HepG2 (cell line): ENCODE data around the gene CNPY4. TPM values are rescaled to one million over a fixed set of nuclear protein-coding genes. Genes with fewer than 3 reads are reported as not detected.

ENCODE experiments used
- CBX1 ChIP-seq: IDR thresholded peaks from one replicate; pipeline ENCODE4 v1.6.1; 2016; ENCODE audit warnings: antibody characterized with exemption, low read depth
- FOXC1 ChIP-seq: sonication (generic); formaldehyde crosslinking; IDR thresholded peaks from 2 replicates; pipeline ENCODE4 v1.8.0; 2022; ENCODE audit warnings: mild to moderate bottlenecking, missing genetic modification reagents, borderline replicate concordance
- HDAC1 ChIP-seq: sonication (generic); formaldehyde crosslinking; IDR thresholded peaks from 2 replicates; pipeline ENCODE4 v1.5.1; 2020; ENCODE audit warnings: mild to moderate bottlenecking, missing genetic modification reagents
- KLF6 ChIP-seq: IDR thresholded peaks from 2 replicates; pipeline ENCODE4 v1.8.0; 2016; ENCODE audit warnings: missing biosample characterization, missing genetic modification reagents
- MLLT10 ChIP-seq: sonication (generic); formaldehyde crosslinking; IDR thresholded peaks from 2 replicates; pipeline ENCODE4 v1.4.0; 2020; ENCODE audit warnings: missing genetic modification reagents
- POLR2G ChIP-seq: fragments of 200-400 bp; formaldehyde crosslinking; IDR thresholded peaks from 2 replicates; pipeline ENCODE4 v1.6.1; 2018; ENCODE audit warnings: mild to moderate bottlenecking, low read depth, low read length, moderate library complexity
- RFX1 ChIP-seq: fragments of 450-650 bp; IDR thresholded peaks from 2 replicates; pipeline ENCODE4 v1.6.1; 2017
- SOX13 ChIP-seq, 3 experiments: fragments of 450-650 bp in 1 of 3; sonication (generic) in 1 of 3; formaldehyde crosslinking in 1 of 3; IDR thresholded peaks in 2 of 3; conservative IDR thresholded peaks in 1 of 3; 2 replicates each; pipeline versions ENCODE4 v1.5.0 to v1.6.1; 2016 to 2020; ENCODE audit warnings: antibody characterized with exemption in 1 of 3, mild to moderate bottlenecking in 1 of 3, missing compliant biosample characterization in 1 of 3, missing genetic modification reagents in 1 of 3, moderate library complexity in 1 of 3
- SP2 ChIP-seq: sonication (generic); formaldehyde crosslinking; IDR thresholded peaks from 2 replicates; pipeline ENCODE4 v1.5.1; 2020; ENCODE audit warnings: mild to moderate bottlenecking, missing genetic modification reagents
- TARDBP ChIP-seq: sonication (generic); formaldehyde crosslinking; IDR thresholded peaks from 2 replicates; pipeline ENCODE4 v1.8.0; 2022; ENCODE audit warnings: mild to moderate bottlenecking, missing genetic modification reagents
- TCF7 ChIP-seq: sonication (generic); IDR thresholded peaks from 2 replicates; pipeline ENCODE4 v1.6.1; 2016; ENCODE audit warnings: antibody characterized with exemption, low read depth
- ZNF20 ChIP-seq: sonication (generic); formaldehyde crosslinking; IDR thresholded peaks from 2 replicates; pipeline ENCODE4 v1.4.0; 2020; ENCODE audit warnings: mild to moderate bottlenecking, moderate library complexity, missing genetic modification reagents
- ZNF225 ChIP-seq: sonication (generic); formaldehyde crosslinking; IDR thresholded peaks from 2 replicates; pipeline ENCODE4 v1.4.0; 2020; ENCODE audit warnings: mild to moderate bottlenecking, missing genetic modification reagents
- ZNF343 ChIP-seq: sonication (generic); formaldehyde crosslinking; IDR thresholded peaks from 2 replicates; pipeline ENCODE4 v1.4.0; 2020; ENCODE audit warnings: mild to moderate bottlenecking, missing genetic modification reagents
- ZNF557 ChIP-seq: sonication (generic); formaldehyde crosslinking; IDR thresholded peaks from 2 replicates; pipeline ENCODE4 v1.4.0; 2020; ENCODE audit warnings: missing genetic modification reagents
- ZNF615 ChIP-seq: sonication (generic); formaldehyde crosslinking; IDR thresholded peaks from 2 replicates; pipeline ENCODE4 v1.5.0; 2020; ENCODE audit warnings: mild to moderate bottlenecking, missing genetic modification reagents, borderline replicate concordance
- ZNF746 ChIP-seq: sonication (generic); formaldehyde crosslinking; IDR thresholded peaks from 2 replicates; pipeline ENCODE4 v1.8.0; 2022; ENCODE audit warnings: mild to moderate bottlenecking, missing genetic modification reagents
- ZNF883 ChIP-seq: sonication (generic); formaldehyde crosslinking; IDR thresholded peaks from 2 replicates; pipeline ENCODE4 v1.5.1; 2020; ENCODE audit warnings: mild to moderate bottlenecking, missing genetic modification reagents; ENCODE audit errors: not compliant biosample characterization
- ZSCAN30 ChIP-seq: sonication (generic); formaldehyde crosslinking; IDR thresholded peaks from 2 replicates; pipeline ENCODE4 v1.5.0; 2020; ENCODE audit warnings: mild to moderate bottlenecking, missing genetic modification reagents
- polyA plus RNA-seq, 8 experiments: library from polyadenylated mRNA; depleted of rRNA in 3 of 8; stranded (reverse) in 7 of 8; unstranded in 1 of 8; fragments of >200 nt; fragmentation: Illumina TruSeq in 4 of 8; extraction: Trizol in 4 of 8; gene quantifications; 2 replicates each; pipeline versions ENCODE4 v1.2.1 to v1.2.3, GENCODE V29; 2011 to 2016; ENCODE audit warnings: low read depth in 4 of 8, missing spikeins in 1 of 8, mixed read lengths in 1 of 8; ENCODE audit not compliant: insufficient read depth in 1 of 8
- total RNA-seq, 5 experiments: library from RNA; depleted of rRNA; stranded (reverse); fragments of >200 nt; fragmentation: Illumina TruSeq; extraction: Trizol; gene quantifications; 2 replicates each; pipeline ENCODE4 v1.2.3, GENCODE V29; 2016; ENCODE audit warnings: low read depth in 1 of 5
- TF ChIP-seq, protein P1 (sequence below): sonication (generic); formaldehyde crosslinking; IDR thresholded peaks from 2 replicates; pipeline ENCODE4 v1.4.0; 2020; ENCODE audit warnings: missing genetic modification reagents
- TF ChIP-seq, protein P2 (sequence below): sonication (generic); formaldehyde crosslinking; IDR thresholded peaks from 2 replicates; pipeline ENCODE4 v1.5.1; 2020; ENCODE audit warnings: missing genetic modification reagents, mild to moderate bottlenecking, borderline replicate concordance
- TF ChIP-seq, protein P3 (sequence below): sonication (generic); formaldehyde crosslinking; IDR thresholded peaks from 2 replicates; pipeline ENCODE4 v1.5.0; 2020; ENCODE audit warnings: mild to moderate bottlenecking, missing genetic modification reagents, borderline replicate concordance
- TF ChIP-seq, protein P4 (sequence below): sonication (generic); formaldehyde crosslinking; conservative IDR thresholded peaks from 2 replicates; pipeline ENCODE4 v1.5.0; 2020; ENCODE audit warnings: missing genetic modification reagents

The CNPY4 gene
- total and polyA plus RNA-seq, 2 of the 13 experiments (the other 11 are each of a cell fraction or from before 2014, with no cell fraction given): 6.2 to 12.7 TPM

DNA sequence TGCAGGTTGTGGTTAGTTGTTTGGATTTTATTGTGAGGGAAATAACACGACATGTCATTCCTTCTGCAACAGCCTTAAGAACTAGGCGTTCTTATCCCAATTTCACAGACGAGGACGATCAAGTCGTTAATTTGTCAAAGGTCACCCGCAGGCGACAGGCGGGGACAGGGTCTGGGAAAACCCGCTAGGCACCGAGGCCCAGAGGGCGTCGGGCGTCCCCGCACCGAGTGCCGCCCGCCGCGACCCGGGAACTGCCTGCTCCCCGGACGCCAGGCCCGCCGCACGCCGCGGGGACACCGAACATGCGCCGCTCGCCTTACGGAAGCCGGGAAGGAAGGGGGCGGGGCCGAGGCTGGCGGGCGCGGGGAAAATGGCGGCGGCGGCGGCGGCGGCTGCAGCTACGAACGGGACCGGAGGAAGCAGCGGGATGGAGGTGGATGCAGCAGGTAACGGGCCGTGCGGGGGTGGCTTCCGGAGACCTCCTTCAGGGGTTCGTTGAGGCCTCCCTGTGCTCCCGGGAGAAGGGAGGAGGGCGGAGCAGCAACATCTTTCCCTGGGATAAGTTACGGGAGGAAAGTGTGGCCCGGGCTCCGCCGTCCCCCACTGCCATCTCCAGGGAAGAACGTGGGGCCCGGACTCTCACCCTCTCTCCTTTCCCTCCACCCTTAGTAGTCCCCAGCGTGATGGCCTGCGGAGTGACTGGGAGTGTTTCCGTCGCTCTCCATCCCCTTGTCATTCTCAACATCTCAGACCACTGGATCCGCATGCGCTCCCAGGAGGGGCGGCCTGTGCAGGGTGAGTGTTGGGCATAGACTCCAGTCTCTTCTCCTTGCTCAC lies 30.6 kb upstream of the CNPY4 start, which contains the start of gene COPS6 (continued):
- TF ChIP-seq HDAC1 (CRISPR knock-in tag): peak; percentile 90
- TF ChIP-seq RFX1: no peak
- TF ChIP-seq TARDBP (CRISPR knock-in tag): peak; percentile 66; the same call in 1 of the 2 replicates
- no peak for TF ChIP-seq ZNF20
- TF ChIP-seq MLLT10 (CRISPR knock-in tag): no peak
- TF ChIP-seq, protein P1, sequence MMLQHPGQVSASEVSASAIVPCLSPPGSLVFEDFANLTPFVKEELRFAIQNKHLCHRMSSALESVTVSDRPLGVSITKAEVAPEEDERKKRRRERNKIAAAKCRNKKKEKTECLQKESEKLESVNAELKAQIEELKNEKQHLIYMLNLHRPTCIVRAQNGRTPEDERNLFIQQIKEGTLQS (CRISPR knock-in tag): peak; percentile 14; the same call in 1 of the 2 replicates
- TF ChIP-seq ZNF883 (CRISPR knock-in tag): peak; percentile 97
- no peak for TF ChIP-seq TCF7
- TF ChIP-seq ZNF615 (CRISPR knock-in tag): peak; percentile 86
- peak; percentile 33; the same call in 1 of the 2 replicates for TF ChIP-seq SP2 (CRISPR knock-in tag)
- TF ChIP-seq, protein P2, sequence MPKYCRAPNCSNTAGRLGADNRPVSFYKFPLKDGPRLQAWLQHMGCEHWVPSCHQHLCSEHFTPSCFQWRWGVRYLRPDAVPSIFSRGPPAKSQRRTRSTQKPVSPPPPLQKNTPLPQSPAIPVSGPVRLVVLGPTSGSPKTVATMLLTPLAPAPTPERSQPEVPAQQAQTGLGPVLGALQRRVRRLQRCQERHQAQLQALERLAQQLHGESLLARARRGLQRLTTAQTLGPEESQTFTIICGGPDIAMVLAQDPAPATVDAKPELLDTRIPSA (CRISPR knock-in tag): peak; percentile 80; the same call in 1 of the 2 replicates
- peak; percentile 80 for TF ChIP-seq ZNF225 (CRISPR knock-in tag)
- TF ChIP-seq, protein P3, sequence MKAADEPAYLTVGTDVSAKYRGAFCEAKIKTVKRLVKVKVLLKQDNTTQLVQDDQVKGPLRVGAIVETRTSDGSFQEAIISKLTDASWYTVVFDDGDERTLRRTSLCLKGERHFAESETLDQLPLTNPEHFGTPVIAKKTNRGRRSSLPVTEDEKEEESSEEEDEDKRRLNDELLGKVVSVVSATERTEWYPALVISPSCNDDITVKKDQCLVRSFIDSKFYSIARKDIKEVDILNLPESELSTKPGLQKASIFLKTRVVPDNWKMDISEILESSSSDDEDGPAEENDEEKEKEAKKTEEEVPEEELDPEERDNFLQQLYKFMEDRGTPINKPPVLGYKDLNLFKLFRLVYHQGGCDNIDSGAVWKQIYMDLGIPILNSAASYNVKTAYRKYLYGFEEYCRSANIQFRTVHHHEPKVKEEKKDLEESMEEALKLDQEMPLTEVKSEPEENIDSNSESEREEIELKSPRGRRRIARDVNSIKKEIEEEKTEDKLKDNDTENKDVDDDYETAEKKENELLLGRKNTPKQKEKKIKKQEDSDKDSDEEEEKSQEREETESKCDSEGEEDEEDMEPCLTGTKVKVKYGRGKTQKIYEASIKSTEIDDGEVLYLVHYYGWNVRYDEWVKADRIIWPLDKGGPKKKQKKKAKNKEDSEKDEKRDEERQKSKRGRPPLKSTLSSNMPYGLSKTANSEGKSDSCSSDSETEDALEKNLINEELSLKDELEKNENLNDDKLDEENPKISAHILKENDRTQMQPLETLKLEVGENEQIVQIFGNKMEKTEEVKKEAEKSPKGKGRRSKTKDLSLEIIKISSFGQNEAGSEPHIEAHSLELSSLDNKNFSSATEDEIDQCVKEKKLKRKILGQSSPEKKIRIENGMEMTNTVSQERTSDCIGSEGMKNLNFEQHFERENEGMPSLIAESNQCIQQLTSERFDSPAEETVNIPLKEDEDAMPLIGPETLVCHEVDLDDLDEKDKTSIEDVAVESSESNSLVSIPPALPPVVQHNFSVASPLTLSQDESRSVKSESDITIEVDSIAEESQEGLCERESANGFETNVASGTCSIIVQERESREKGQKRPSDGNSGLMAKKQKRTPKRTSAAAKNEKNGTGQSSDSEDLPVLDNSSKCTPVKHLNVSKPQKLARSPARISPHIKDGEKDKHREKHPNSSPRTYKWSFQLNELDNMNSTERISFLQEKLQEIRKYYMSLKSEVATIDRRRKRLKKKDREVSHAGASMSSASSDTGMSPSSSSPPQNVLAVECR (CRISPR knock-in tag): peak; percentile 94
- TF ChIP-seq POLR2G: peak; percentile 97
- 0 out of 2 replicates have a peak, but pooled peaks have one; percentile 76 for TF ChIP-seq ZNF343
- peak; percentile 94; the same call in 1 of the 2 replicates for TF ChIP-seq KLF6 (CRISPR knock-in tag)
- TF ChIP-seq ZSCAN30 (CRISPR knock-in tag): no peak; the same call in 1 of the 2 replicates
- peak; percentile 89; the same call in 1 of the 2 replicates for TF ChIP-seq FOXC1 (CRISPR knock-in tag)
- TF ChIP-seq ZNF746 (CRISPR knock-in tag): peak; percentile 45; the same call in 1 of the 2 replicates
- peak; percentile 93; the same call in 1 of the 2 replicates for TF ChIP-seq ZNF557 (CRISPR knock-in tag)
- peak; percentile 92 for TF ChIP-seq CBX1
- TF ChIP-seq, protein P4, sequence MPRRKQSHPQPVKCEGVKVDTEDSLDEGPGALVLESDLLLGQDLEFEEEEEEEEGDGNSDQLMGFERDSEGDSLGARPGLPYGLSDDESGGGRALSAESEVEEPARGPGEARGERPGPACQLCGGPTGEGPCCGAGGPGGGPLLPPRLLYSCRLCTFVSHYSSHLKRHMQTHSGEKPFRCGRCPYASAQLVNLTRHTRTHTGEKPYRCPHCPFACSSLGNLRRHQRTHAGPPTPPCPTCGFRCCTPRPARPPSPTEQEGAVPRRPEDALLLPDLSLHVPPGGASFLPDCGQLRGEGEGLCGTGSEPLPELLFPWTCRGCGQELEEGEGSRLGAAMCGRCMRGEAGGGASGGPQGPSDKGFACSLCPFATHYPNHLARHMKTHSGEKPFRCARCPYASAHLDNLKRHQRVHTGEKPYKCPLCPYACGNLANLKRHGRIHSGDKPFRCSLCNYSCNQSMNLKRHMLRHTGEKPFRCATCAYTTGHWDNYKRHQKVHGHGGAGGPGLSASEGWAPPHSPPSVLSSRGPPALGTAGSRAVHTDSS: no peak
- no peak for TF ChIP-seq SOX13 (IDR thresholded peaks at IDR 0.05)
- TF ChIP-seq SOX13 (CRISPR knock-in tag; conservative IDR thresholded peaks at IDR 0.05 in 1 of 2, IDR thresholded peaks at IDR 0.05 in 1 of 2): peak in 1 of 2 experiments; percentile 29; a peak in 1 of 4 replicates
